Measurements from ENCODE around the gene SMPD4.
"Not testable (repeated sequence)": the region's sequence is repeated elsewhere in the genome, so short reads cannot be mapped to it uniquely, and the experiment has no call there.

Gene SMPD4, protein sequence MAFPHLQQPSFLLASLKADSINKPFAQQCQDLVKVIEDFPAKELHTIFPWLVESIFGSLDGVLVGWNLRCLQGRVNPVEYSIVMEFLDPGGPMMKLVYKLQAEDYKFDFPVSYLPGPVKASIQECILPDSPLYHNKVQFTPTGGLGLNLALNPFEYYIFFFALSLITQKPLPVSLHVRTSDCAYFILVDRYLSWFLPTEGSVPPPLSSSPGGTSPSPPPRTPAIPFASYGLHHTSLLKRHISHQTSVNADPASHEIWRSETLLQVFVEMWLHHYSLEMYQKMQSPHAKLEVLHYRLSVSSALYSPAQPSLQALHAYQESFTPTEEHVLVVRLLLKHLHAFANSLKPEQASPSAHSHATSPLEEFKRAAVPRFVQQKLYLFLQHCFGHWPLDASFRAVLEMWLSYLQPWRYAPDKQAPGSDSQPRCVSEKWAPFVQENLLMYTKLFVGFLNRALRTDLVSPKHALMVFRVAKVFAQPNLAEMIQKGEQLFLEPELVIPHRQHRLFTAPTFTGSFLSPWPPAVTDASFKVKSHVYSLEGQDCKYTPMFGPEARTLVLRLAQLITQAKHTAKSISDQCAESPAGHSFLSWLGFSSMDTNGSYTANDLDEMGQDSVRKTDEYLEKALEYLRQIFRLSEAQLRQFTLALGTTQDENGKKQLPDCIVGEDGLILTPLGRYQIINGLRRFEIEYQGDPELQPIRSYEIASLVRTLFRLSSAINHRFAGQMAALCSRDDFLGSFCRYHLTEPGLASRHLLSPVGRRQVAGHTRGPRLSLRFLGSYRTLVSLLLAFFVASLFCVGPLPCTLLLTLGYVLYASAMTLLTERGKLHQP

DNA sequence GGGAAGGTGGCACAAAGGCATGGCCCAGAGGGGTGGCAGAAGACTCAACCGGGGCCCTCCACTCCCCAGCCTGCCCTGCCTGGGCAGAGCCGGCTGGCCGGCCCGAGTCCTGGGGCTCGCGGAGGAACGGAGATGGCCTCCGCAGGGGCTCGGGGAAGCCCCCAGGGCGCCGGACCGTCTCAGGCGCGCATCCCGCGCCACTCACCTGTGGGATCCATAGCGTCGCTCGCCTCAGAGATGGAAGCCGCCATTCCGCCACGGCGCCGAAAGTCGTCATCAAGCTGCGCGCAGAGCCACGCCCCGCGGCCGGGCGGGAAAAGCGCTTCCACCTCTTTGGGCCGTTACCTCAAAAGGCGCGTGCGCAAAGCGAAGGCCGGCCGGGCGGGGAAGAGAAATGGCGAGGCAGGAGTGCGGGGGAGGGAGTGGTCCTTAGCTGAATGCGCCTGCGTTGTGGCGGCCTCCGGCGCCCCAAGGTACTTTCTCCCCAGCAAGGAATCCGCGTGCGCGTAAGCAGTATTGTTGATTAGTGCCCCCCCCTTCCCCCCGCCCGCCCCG, at the start of gene SMPD4:
TSS of gene SMPD4 (minus strand) at position 278 of the 555 bp plus-strand sequence. CDS start 5,010 bp downstream, outside the sequence.
- DNase-seq, result peak; percentile 97

DNA sequence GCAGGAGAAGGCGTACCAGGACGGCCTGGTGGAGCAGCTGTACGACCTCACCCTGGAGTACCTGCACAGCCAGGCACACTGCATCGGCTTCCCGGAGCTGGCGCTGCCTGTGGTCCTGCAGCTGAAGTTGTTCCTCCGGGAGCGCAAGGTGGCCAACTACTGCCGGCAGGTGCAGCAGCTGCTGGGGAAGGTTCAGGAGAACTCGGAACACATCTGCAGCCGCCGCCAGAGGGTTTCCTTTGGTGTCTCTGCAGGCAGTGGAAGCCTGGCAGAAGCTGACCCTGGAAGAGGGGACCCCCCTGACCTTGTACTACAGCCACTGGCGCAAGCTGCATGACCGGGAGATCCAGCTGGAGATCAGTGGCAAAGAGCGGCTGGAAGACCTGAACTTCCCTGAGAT, 49.5 kb upstream of the SMPD4 start:
- not testable (repeated sequence) for DNase-seq

DNA sequence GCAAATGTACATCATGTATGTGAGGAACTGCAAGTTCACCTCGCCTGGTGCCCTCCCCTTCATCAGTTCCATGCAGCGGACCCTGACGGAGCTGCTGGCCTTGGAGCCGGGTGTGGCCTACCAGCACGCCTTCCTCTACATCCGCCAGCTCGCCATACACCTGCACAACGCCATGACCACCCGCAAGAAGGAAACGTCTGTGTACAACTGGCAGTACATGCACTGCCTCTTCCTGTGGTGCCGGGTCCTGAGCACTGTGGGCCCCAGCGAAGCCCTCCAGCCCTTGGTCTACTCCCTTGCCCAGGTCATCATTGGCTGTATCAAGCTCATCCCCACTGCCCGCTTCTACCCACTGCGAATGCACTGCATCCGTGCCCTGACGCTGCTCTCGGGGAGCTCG, 49.0 kb upstream of the SMPD4 start:
- not testable (repeated sequence) for DNase-seq

DNA sequence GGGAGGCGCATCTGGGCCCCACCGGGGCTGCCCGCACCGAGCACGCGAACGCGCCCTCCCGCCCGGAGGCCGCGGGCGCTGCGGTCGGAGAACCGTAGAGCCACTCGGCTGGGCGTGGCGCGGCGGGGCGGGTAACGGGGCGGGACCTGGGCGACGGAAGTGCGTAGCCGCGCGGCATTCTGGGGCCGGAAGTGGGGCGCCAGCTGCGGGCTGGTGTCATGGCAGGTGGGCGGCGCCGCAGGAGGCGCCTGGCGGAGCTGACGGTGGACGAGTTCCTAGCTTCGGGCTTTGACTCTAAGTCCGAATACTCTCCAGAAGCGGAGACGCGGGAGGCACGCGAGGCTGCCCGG, 47.7 kb upstream of the SMPD4 start:
- DNase-seq, result peak; percentile 43

DNA sequence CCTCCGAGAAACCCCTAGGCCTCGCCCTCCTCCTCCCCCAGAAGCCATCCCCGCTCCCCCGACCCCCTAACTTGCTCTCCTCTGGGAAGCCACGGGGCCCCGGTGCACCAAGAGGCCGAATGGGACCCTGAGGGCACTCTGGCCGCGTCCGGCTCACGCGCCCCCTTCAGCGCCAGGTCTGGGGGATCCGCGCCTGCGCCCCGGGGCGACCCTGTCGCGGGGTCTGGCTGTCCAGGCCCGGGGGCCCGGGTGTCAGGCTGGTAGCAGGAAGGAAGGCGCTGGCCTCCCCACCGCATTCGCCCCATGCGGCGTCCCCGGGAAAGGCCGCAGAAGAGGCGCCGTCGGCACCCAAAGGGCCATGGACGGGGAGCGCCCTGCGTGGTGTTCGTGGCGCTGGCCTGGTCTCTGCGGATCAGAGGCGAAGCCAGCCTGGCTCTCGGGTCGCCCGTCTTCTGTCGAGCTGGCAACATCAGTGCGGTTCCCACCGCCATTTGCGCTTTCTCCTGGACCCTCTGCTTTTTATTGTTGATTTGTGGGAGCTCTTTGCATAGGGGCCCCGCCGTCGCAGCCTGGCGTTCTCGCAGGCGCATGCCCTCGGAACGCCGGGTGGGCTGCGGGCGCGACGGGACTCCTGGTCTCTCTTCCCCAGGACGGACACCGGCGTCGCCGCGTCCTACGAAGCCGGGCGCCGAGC, 47.2 kb upstream of the SMPD4 start:
- not testable (repeated sequence) for DNase-seq

DNA sequence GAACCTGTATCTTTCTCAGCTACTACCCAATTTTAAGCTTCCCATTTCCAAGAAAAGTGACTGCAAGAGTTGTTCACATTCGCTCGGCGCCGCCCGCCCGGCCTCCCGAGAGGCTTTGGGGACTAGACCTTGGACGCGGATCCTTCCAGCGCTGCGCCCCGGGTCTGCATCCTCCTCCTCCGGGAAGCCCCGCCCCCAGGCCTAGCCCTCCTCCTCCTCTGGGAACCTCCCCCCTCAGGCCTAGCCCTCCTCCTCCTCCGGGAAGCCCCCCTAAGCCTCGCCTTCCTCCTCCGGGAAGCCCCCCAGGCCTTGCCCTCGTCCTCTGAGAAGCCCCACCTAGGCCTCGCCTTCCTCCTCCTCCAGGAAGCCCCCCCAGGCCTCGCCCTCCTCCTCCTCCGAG, 46.6 kb upstream of the SMPD4 start:
- not testable (repeated sequence) for DNase-seq

DNA sequence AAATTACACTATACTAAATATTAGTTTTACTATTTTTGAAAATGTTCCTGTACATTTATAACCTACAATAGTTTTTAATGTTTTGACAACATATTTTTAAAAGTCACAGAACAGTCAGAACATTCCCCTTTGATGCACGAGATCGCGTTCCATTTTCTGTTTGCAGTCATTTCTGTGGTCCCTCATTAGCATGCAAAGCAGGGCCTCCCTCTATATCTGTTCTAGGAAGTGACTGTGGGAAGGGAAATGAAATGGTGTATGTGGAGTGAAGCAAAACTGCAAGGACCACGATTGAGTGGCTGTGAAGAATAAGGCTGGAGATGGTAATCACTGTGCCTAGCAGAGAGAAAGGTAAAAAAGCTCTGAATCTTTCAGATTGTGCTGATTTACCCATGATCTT, 41.1 kb upstream of the SMPD4 start:
- DNase-seq, result peak; percentile 30

DNA sequence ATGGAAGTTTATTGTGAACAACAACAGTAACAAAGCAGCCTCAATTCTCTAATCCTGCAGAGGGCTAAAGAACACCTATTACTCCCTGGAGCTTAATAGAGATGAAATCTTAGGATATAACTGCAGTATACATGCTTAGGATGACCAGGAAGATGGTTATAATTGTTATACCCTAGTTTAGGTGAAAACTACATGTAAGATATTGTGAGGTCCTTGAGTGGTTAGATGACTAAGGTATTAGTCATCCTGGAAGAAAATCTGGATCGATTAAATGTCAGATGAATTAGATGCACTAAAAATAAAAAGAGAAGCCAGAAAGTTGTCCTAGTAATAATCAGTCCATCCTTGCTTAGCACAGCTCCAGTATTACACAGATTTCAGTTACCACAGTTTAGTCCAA, 39.1 kb upstream of the SMPD4 start:
- DNase-seq, result not testable (repeated sequence)

DNA sequence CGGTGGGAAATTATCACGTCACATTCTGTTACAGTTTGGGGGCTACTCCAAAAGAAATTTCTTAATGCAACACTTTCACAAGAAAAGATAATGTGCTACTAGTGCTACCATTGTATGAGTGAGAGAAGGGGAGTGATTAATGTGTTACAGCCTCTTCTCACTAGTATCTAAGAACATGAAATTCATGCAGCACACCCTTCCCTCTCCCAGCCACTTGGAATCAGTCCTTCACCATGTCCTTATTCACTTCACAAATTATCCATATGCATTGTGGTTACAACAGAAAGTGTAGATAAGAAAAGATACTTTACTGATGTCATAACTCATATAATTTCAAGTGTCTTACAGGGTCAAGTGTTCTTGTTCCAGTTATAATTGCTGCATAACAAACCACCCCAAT, 37.7 kb upstream of the SMPD4 start:
- DNase-seq, result not testable (repeated sequence)

DNA sequence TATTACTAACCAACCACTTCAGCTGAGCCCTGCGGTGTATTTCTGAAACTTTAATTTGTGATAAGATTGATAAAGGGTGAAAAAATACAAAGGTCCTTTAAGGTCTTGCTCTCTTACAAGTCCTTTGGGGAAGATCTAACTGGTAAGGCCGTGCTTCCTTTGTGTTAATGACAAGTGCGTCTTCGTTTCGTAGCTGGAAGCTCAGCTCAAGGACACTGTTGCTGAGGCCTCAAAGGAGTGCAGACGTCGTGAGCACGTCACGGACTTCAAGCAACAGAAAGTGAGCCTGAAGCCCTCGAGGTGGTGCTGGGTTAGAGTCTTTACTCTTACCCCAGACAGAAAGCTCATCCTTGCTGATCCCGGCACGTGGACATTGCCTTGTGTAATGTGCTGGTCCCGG, 25.6 kb upstream of the SMPD4 start:
- not testable (repeated sequence) for DNase-seq

DNA sequence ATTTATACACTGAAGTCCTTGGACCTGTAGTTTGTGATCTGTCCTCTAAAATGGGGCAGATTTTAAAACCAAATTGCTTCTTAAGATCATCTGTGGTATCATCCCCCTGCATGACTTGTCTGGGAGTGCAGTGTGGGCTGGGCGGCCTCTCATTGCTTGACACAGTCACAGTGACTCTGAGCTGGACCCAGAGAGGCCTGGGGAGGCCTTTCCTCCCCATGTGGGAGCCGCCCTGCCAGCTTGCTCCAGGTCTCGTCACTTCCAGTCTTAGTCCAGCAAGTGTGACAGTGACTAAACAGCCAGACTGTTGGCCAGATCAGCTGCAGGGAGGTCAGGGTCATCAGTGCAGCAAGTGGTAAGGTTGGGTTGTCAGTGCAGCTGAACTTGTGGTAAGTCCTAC, 21.7 kb upstream of the SMPD4 start:
- DNase-seq, result not testable (repeated sequence)

DNA sequence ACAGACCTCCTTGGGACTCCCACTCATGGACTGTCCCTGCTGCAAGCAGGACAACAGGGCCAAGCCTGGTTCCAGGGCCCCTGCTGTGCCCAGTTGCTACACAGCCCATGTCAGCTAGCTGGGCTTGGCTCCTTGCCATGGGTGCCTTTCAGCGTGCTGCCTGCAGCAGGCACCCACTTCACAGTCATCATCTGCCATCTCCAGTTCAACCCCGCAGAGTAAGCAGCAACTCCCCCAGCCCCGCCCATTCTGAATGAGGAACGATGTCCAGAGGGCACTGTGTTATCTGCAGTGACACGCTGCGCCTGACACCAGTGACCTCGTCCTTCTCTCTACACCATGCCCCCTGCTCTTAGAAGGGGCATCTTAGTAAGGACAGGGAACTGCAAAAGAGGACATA, 21.1 kb upstream of the SMPD4 start:
- not testable (repeated sequence) for DNase-seq

DNA sequence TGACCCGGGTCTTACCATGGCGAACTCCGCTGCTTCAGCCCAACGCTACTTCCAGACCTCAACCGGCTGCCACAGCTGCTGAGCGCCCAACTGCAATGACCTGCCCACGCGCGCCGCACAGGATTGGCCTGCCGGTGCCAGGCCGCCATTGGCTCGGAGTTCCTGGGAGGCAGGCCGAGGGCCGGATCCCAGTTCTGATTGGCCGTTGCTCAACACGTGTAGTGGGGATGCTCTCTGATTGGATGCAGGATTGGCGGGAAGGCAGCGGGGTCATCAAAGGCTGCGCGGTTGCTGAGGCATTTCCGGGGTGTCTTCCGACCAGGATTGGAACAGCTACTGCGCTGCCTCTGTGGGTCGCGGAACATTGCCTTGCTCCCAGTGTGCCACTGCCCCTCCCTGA, 16.9 kb upstream of the SMPD4 start, which contains the start of gene TUBA3E:
TSS of gene TUBA3E (minus strand) at position 97 of the 400 bp plus-strand sequence. CDS start at position 18, 79 bp downstream.
- no peak for DNase-seq

DNA sequence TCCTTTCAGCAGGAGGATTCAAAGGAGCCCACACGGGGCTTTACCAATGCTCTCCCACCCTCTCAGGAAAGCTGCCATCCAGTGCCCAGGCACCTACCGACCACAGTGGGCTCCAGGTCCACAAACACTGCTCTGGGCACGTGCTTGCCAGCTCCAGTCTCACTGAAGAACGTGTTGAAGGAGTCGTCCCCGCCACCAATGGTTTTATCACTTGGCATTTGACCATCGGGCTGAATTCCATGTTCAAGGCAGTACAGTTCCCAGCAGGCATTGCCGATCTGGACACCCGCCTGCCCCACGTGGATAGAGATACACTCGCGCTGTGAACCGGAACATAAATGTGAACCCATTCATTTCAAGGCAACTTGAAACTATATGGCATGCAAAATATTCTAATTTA, 14.7 kb upstream of the SMPD4 start:
- not testable (repeated sequence) for DNase-seq

DNA sequence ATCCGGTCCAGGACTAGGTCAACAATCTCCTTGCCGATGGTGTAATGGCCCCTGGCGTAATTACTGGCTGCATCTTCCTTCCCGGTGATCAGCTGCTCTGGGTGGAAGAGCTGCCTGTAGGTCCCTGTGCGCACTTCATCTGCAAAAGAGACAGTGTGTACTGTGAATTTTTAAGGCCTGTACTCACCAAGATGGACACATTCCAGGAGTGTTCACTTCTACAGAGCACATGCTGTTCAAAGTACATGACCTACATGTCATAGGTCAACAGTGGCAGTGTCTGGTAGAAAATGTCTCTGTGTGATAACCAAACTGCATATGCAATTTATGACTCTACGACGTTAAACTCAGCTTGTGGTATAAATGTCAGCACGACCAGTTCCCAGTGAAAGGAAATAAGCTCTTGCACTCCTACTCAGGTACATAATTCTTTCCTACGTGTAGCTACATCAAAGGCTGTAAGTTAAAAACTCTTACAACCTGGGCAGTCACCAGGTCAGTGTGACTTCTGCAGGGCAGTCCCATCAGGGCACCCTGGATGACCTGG, 13.8 kb upstream of the SMPD4 start:
- DNase-seq, result not testable (repeated sequence)

DNA sequence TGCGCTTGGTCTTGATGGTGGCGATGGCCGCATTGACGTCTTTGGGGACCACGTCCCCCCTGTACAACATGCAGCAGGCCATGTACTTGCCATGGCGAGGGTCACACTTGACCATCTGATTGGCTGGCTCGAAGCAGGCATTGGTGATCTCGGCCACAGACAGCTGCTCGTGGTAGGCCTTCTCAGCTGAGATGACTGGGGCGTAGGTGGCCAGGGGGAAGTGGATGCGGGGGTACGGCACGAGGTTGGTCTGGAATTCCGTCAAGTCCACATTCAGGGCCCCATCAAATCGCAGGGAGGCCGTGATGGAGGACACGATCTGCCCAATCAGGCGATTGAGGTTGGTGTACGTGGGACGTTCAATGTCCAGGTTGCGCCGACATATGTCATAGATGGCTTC, 12.4 kb upstream of the SMPD4 start:
- not testable (repeated sequence) for DNase-seq

DNA sequence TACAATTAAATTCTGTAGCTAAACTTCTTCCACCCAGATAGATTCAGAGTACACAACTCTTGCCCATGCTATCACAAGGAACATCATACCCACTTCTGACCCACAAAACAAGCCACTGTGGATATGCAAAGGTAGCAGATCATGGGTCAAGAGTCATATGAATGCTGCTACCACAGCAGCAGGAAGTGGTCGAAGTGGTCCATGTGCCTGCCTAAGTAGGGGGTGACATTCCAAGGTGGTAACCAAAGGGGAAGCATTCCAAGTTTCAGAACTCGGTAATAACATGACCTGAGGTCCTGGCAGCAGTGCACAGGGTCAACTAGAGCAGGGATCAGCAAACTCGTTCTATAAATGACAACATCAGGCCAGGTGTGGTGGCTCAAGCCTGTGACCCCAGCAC, 11.0 kb upstream of the SMPD4 start:
- not testable (repeated sequence) for DNase-seq

DNA sequence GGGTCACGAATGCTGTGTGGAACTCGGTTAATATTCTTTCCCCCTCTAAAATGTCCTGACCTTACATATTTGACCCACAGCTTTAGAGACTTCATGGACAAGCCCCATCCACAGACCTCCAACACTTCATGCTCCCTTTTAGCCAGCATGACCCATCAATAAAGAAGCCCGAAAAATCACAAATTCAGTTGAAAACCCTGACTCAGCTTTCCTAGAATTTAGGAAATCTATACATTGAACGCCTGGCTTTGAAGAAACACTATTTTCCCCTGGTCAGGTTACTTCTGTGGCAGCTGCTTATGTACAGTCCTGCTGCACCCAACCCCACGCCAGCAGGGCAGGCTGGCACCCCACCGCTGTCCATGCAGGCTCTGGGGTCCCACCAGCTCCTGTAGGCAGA, 9.9 kb upstream of the SMPD4 start:
- DNase-seq, result not testable (repeated sequence)

DNA sequence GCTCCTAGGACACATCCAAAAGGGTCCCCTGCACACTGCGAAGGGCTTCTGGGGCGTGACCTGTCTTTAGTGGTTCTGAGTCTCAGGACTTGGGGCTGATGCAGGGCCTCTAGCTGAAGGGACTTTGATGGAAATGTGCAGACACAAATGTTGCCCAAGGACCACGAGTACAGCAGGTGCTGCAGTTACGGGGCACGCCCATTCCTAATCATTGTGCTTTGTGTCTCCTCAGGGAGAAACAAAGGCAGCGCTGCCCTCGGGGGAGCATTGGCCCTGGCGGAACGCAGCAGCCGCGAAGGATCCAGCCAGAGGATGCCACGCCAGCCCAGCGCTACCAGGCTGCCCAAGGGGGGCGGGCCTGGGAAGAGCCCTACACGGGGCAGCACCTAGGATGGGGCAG, 8.8 kb upstream of the SMPD4 start:
- DNase-seq, result no peak

DNA sequence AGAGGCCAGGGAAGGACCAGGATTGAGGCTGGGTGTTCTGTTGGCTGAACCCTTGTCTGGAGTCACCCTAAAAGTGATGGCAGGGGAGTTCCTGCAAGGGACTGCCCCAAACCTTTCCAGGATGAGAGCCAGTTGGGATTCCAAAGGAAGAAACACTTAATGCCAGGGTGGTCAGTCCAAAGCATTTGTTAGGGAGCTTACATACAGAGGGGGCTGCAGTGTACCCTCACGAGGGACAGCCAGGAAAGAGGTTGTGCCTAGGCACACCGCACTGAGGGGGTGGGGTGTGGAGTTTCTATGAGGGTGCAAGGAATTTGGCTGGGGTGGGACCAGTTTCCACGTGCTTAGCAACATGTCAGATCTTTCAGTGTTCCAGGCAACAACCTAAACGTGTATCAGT, 7.6 kb upstream of the SMPD4 start:
- not testable (repeated sequence) for DNase-seq

DNA sequence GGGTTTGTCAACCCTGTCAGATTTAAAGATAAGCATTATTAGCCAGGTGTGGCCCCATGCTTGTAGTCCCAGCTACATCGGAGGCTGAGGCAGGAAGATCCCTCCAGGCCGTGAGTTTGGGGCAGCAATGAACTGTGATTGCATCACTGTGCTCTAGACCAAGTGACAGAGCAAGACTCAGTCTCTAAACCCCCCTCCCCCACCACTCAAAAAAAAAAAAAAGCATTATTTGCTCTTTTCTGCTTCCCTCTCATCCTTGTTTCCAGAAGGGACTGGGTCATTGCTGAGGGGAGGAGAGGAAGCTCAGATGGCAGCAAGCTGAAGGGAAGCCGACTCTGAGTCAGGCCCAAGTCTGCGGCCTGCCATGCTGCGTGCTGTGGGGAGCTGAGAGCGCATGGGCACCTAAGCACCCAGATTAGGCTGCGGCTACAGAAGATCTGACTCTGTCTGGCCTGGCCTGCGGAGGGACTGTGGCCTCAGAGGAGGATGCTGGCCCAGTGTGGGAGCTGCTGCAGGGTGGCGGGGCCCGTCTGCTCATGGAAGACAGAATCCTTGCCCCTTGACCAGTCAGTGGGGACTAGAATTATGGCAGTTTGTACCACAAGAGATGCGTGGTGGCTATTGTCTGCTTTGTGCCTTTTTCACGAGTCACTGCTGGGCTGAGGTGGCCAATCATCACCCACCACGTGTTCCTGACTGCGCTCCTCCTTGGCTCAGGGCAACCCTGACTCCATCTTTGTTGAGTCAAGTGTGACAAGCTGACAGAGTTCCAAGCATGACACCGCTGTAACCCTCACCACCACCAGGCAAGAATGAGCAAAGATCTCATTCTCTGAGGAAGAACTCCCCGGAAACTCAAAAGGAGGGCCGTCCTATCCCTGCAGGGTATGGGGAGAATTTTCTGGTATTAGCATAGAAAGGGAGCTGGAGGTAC, 6.7 kb upstream of the SMPD4 start:
- not testable (repeated sequence) for DNase-seq
